ENCODE data around the gene ANAPC13.
A peak's percentile ranks its signal among the peaks of the same experiment; 100 is the strongest.

ANAPC13 gene

GRCh38 chr3:134482622-134483021 lies 3.2 kb downstream of the ANAPC13 start:
- DNase-seq (ENCODE audit: low read depth) = no peak

DNA sequence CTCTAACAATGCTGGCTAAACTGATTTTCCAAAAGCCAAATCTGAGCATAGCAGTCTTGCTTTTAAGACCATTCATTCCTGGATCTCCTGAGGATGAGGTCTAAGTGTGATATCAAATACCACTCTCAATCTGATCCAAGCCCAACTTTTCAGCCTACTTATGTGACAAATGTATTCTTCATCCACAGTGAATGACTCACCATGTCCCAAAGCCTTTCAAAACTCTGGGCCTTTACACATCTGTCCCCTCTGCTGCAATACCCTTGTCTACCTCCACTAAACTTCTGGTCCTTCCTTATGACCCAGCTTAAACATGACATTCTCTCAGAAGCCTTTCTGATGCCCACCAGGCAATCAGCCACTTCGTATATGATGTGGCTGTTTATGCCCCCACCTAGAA lies 4.6 kb downstream of the ANAPC13 start:
- peak; percentile 49 for DNase-seq (ENCODE audit: low read depth)

DNA sequence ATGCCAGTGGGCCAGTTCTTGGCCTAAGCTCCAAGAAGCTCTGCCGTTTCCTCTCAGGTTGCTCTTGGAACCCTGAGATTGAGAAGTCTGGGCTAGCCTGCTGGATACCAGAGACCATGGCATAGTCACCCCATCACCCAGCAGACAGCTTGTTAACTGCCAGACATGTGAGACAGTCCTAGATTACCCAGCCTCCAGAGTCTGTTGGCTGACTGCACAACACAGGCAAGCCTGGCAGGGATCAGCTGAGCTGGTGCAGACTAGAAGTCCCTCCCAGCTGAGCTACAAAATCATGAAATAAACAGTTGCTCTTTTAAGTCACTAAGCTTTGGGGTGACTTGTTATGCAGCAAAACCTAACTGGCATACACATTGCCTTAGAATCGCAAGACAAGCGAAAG lies 5.2 kb downstream of the ANAPC13 start:
- no peak for DNase-seq (ENCODE audit: low read depth)

- DNase-seq (ENCODE audit: low read depth) = peak; percentile 87
Observed at GRCh38 chr3:134477938-134478337, 7.8 kb downstream of the ANAPC13 start.

- peak; percentile 91 for DNase-seq (ENCODE audit: low read depth)
Observed at GRCh38 chr3:134477002-134477401, 8.8 kb downstream of the ANAPC13 start.

- DNase-seq (ENCODE audit: low read depth) = peak; percentile 37
Observed at GRCh38 chr3:134476306-134476705, 9.5 kb downstream of the ANAPC13 start.

- DNase-seq (ENCODE audit: low read depth) = no peak
Observed at GRCh38 chr3:134474956-134475355, 10.8 kb downstream of the ANAPC13 start.

DNA sequence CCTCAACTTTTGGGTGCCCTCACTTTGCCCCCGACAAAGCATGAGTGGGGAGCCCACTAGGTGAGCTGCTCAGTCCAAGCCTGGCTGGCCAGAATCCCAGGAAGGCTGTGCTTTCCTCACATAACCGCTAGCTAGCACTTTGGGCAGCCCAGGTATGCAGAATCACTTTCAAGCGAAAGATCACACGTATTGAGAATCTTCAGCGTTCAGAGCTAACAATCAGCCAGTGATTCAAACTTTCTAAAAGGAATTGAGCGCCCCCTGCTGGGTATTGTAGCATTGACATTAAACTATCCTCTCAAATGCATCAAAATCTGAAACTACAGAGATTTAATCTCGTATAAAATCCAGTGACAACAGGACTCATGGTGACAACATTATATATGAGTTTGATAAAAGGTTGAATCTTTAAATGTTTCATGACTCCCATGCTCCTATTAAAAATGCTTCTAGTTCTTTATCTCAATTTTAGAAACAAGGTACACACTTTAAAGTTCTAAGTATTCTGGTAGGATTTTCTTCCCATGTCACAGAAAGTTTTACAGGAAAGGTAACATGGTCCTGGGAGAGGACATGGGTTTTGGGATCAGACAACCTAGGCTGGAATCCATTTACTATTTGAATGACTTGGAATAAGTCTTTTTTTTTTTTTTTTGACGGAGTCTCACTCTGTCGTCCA lies 11.8 kb downstream of the ANAPC13 start:
- peak; percentile 87 for DNase-seq (ENCODE audit: low read depth)

DNA sequence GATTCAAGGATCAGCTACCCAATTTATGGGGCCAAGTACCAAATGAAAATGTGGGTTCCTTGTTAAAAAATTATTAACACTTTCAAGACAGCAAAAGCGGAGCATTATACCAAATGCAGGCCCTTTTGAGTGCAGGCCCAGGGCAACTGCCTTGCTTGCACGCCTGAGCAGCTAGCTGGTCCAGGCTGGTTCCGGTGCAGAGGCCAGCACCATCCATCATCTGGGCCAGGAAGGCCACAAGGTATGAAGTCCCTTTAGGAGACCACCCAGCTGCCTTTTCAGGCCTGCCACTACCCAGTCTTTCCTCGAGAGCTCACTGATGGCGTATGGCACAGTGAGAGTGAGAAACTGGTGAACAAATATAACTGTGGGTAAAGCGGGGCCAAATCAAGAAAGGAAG lies 13.0 kb downstream of the ANAPC13 start:
- DNase-seq (ENCODE audit: low read depth) = no peak

DNA sequence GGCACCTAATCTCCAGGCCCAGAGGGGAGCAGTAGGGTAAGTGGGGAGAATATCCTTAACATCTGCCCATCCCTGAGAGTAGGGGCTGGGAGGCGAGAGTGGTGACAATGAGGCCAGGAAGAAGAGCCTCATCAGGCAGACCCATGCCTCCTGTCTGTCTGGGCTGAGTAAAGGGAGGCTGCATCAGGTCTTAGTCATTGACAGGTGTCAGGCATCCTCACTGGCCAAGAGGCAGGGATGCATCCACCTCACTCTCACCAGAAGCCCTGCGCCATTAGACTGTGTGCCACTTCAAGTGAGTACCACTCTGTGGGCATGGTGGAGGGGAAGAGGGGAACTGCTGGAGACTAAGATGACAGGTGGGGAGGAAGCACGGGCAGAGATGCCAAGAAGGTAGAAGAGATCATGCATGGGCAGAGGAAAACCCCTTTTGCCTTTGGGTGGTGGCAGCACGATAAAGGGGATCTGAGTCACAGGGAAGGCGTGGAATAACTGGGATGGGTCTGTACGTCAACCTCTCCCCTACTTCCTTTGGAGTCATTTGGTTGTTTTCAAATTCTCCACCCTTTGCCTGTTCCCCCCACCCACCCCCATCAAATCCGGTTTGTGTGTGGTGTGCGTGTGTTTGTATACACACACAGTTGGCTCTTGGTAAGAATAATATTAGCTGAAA lies 14.1 kb downstream of the ANAPC13 start:
- peak; percentile 81 for DNase-seq (ENCODE audit: low read depth)

- DNase-seq (ENCODE audit: low read depth) = no peak
Observed at GRCh38 chr3:134468519-134468918, 17.3 kb downstream of the ANAPC13 start.

DNA sequence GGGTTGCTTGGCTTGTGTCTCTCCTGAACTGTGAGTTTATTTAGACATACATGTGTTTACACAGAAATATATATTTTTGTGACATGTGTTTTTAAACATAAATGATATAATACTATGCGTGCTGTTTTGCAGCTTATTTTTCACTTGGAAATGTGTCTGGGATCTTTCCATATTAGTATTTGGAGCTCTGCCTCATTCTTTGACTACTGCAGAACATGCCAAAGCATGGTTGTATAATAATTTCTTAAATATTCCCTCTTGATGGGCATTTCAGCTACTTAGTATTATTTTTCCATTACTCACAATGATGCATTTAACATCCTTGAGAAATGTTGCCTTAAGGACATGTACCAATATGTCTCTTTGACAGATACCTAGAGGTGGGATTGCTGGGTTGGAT lies 19.5 kb downstream of the ANAPC13 start:
- no peak for DNase-seq (ENCODE audit: low read depth)

GRCh38 chr3:134464689-134465365 lies 21.0 kb downstream of the ANAPC13 start:
- DNase-seq (ENCODE audit: low read depth) = no peak

DNA sequence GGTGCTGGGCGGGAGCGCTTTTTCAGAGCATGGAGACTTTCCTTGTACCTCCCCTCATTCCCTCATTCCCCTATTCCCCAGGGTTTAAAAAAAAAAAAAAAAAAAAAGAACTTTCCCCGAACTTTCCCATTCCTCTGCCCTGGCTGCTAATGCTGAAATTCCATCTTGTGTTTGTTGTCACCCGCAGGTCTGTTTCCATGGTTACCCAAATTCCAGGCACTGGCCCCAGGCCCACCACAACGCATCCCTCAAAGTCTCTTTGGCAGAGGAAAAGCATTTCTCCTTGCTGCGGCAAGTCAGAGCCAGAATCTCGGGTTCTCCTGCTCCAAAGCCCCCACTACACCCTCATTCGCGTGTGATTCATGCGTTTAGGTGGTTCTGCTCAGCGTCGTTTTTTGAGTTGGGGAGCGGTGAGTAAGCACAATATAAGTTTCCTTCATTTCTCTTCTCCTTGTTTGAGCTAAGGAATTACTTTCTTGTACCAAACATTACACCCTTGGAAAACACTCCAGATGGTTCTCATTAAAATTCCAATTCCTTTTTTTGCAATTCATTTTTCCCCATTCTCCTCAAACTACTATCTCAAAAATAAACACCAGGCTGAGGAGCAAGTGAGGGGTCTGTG lies 21.6 kb downstream of the ANAPC13 start:
- DNase-seq (ENCODE audit: low read depth) = peak; percentile 100

- no peak for DNase-seq (ENCODE audit: low read depth)
Observed at GRCh38 chr3:134463676-134464063, 22.1 kb downstream of the ANAPC13 start.

GRCh38 chr3:134462331-134462941 lies 23.3 kb downstream of the ANAPC13 start:
- DNase-seq (ENCODE audit: low read depth) = peak; percentile 97

GRCh38 chr3:134460965-134461364 lies 24.8 kb downstream of the ANAPC13 start:
- DNase-seq (ENCODE audit: low read depth) = peak; percentile 99

- DNase-seq (ENCODE audit: low read depth) = no peak
Observed at GRCh38 chr3:134459562-134459961, 26.2 kb downstream of the ANAPC13 start.

GRCh38 chr3:134458406-134458945 lies 27.3 kb downstream of the ANAPC13 start:
- no peak for DNase-seq (ENCODE audit: low read depth)

DNA sequence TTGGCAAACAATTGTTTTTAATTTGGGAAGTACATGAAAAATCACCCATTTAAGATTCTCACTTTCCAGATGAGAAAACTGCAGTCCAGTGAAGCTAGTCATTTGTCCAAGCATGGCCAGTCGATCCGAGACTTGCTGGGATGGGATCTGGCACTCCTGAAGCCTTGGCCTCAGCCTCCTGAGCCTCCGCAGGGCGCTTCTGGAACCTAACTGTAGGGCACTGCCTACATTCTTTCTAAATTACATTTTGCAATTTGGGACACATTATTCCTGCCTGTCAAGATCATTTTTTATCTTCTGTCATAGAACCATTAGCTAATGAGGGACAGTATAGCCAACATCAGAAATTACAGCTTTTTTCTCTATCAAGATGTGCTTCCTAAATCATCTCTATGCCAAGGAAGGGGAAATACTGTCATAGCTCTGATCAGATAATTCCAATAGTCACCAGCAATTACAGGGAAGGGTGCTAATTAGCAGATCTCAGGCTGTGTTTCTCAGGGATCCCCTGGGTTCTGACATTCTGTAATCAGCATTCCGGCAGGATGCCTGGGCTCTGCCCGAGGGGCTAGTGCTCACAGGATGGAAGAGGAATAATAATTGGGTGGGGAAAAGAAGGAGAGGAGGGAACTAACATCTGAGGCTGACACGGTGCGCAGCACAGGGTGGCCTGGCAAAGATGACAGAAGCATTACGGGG lies 28.3 kb downstream of the ANAPC13 start:
- peak; percentile 44 for DNase-seq (ENCODE audit: low read depth)

- no peak for DNase-seq (ENCODE audit: low read depth)
Observed at GRCh38 chr3:134453631-134454030, 32.2 kb downstream of the ANAPC13 start.
